ENCODE results near the gene FILIP1L.

Gene FILIP1L

GRCh38 chr3:99857278-99857677 is 257.0 kb downstream of the FILIP1L start:
- peaks cover 65% of the 10 kb centered on the region for H3K36me3 ChIP-seq
- no peaks in the 10 kb centered on the region for H3K27me3 ChIP-seq (ENCODE audit: insufficient read depth, low read depth, severe bottlenecking)
- DNase-seq, result no peak
- no peaks in the 10 kb centered on the region for H3K9me3 ChIP-seq (ENCODE audit: severe bottlenecking)
- H3K27ac ChIP-seq, result no peak overlapping the region
- TF ChIP-seq, protein P1, sequence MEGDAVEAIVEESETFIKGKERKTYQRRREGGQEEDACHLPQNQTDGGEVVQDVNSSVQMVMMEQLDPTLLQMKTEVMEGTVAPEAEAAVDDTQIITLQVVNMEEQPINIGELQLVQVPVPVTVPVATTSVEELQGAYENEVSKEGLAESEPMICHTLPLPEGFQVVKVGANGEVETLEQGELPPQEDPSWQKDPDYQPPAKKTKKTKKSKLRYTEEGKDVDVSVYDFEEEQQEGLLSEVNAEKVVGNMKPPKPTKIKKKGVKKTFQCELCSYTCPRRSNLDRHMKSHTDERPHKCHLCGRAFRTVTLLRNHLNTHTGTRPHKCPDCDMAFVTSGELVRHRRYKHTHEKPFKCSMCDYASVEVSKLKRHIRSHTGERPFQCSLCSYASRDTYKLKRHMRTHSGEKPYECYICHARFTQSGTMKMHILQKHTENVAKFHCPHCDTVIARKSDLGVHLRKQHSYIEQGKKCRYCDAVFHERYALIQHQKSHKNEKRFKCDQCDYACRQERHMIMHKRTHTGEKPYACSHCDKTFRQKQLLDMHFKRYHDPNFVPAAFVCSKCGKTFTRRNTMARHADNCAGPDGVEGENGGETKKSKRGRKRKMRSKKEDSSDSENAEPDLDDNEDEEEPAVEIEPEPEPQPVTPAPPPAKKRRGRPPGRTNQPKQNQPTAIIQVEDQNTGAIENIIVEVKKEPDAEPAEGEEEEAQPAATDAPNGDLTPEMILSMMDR (IDR thresholded peaks at IDR 0.05; ENCODE audit: low read depth, low read length), result no peak
- no peak overlapping the region for H3K4me3 ChIP-seq (ENCODE audit: low read depth, low read length)

DNA sequence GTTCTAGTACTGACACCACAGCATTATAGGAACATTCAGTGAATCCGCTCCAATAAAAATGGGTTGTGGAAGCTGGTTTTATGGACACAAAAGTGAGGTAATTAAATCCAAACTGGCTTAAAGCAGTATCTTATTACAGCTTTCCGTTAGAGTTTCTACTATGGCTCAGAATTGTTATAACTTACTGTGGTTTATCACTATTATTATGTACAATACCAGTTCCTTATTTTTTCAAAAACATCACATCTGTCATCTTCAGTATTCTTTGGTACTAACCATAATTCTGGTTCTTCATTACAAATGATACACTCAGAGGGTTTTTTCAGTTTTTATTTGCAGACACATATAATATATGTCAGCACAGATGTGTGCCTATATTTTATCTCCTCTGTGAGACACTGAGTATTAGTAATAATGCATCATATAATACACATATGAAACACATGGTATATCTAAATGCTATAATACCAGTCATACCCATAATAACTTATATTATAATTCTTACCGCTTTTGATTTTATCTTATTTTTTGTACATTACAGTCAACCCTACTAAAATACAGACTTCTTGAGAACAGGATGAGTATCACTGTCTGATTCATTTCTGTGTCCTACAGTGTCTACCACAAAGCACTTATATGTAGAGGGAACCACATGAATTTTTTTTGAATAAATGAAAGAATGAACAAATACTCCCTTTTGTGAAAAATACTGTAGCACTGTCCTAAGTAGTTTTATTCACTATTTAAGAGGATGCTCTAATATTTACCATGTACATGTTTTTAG is 257.7 kb downstream of the FILIP1L start:
- H3K36me3 ChIP-seq, result peaks cover 58% of the 10 kb centered on the region
- H3K9me3 ChIP-seq (ENCODE audit: severe bottlenecking), result no peaks in the 10 kb centered on the region
- TF ChIP-seq, protein P1 (IDR thresholded peaks at IDR 0.05; ENCODE audit: low read depth, low read length), result no peak
- H3K4me3 ChIP-seq (ENCODE audit: low read depth, low read length), result no peak overlapping the region
- H3K27ac ChIP-seq, result no peak overlapping the region
- DNase-seq, result no peak
- no peaks in the 10 kb centered on the region for H3K27me3 ChIP-seq (ENCODE audit: insufficient read depth, low read depth, severe bottlenecking)

DNA sequence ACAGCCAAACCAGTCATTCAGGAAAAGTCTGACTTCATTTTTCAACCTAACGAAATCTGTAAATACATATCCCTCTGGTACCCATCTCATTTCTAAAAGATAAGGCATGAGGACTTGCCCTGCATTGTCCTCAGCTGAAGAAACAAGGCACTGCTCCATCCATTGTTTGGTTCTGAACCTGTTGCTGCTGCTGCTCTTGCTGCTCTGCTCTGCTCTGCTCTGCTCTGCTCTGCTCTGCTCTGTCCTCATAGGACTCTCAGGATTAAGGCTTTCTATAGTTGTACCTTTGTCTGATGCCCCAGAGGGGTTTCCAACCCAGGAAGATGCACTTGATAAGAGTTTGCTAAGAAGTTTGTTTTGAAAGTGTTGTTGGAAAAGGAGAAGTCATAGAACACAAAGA is 258.4 kb downstream of the FILIP1L start:
- TF ChIP-seq, protein P1 (IDR thresholded peaks at IDR 0.05; ENCODE audit: low read depth, low read length), result no peak
- DNase-seq, result no peak
- Histone ChIP-seq H3K4me3 (ENCODE audit: low read depth, low read length) (no peak overlapping the region), H3K9me3 (ENCODE audit: severe bottlenecking) (no peaks in the 10 kb centered on the region), H3K27me3 (ENCODE audit: insufficient read depth, low read depth, severe bottlenecking) (no peaks in the 10 kb centered on the region), H3K36me3 (peaks cover 52% of the 10 kb centered on the region), H3K27ac (no peak overlapping the region)

- no peak overlapping the region for H3K27ac ChIP-seq
- TF ChIP-seq, protein P1 (IDR thresholded peaks at IDR 0.05; ENCODE audit: low read depth, low read length), result no peak
- H3K27me3 ChIP-seq (ENCODE audit: insufficient read depth, low read depth, severe bottlenecking), result no peaks in the 10 kb centered on the region
- DNase-seq, result no peak
- no peak overlapping the region for H3K4me3 ChIP-seq (ENCODE audit: low read depth, low read length)
- H3K9me3 ChIP-seq (ENCODE audit: severe bottlenecking), result no peaks in the 10 kb centered on the region
- peaks cover 51% of the 10 kb centered on the region for H3K36me3 ChIP-seq
These were observed 259.5 kb downstream of the FILIP1L start for GRCh38 chr3:99854756-99855298.

DNA sequence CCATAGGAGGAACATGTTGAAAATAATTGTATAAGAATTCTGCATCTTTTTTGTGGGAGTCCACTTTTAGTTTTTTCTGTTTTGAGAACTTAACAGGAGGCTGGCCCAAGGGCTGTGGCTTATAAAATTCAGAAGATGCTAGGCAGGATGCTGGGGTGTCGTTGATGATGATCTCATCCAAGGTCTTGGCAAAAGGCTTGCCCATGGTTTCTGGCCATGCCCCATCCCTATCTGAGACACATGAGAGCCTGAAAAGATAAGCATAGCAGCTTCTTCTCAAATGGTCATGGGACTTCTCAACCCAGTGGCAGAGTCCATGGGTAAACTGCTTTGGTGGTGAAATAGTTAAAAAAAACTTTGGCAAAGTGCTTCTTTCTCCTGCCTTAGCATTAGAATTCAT is 261.4 kb downstream of the FILIP1L start:
- DNase-seq, result no peak
- Histone ChIP-seq H3K36me3 (peaks cover 50% of the 10 kb centered on the region), H3K9me3 (ENCODE audit: severe bottlenecking) (no peaks in the 10 kb centered on the region), H3K4me3 (ENCODE audit: low read depth, low read length) (no peak overlapping the region), H3K27ac (no peak overlapping the region), H3K27me3 (ENCODE audit: insufficient read depth, low read depth, severe bottlenecking) (no peaks in the 10 kb centered on the region)
- TF ChIP-seq, protein P1 (IDR thresholded peaks at IDR 0.05; ENCODE audit: low read depth, low read length), result no peak
